NCI-H345 treated with DMSO at 0.1 percent for 48 hours (cell line): ENCODE data around the gene MUC15.
"Not testable (repeated sequence)": the region's sequence is repeated elsewhere in the genome, so short reads cannot be mapped to it uniquely, and the experiment has no call there.

Source experiments
- DNase-seq: peaks from one replicate; lab custom pipeline; 2025; ENCODE audit not compliant: unreplicated experiment; lab: John Stamatoyannopoulos, UW

Gene MUC15, protein sequence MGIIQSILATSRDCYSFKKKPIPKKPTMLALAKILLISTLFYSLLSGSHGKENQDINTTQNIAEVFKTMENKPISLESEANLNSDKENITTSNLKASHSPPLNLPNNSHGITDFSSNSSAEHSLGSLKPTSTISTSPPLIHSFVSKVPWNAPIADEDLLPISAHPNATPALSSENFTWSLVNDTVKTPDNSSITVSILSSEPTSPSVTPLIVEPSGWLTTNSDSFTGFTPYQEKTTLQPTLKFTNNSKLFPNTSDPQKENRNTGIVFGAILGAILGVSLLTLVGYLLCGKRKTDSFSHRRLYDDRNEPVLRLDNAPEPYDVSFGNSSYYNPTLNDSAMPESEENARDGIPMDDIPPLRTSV

DNA sequence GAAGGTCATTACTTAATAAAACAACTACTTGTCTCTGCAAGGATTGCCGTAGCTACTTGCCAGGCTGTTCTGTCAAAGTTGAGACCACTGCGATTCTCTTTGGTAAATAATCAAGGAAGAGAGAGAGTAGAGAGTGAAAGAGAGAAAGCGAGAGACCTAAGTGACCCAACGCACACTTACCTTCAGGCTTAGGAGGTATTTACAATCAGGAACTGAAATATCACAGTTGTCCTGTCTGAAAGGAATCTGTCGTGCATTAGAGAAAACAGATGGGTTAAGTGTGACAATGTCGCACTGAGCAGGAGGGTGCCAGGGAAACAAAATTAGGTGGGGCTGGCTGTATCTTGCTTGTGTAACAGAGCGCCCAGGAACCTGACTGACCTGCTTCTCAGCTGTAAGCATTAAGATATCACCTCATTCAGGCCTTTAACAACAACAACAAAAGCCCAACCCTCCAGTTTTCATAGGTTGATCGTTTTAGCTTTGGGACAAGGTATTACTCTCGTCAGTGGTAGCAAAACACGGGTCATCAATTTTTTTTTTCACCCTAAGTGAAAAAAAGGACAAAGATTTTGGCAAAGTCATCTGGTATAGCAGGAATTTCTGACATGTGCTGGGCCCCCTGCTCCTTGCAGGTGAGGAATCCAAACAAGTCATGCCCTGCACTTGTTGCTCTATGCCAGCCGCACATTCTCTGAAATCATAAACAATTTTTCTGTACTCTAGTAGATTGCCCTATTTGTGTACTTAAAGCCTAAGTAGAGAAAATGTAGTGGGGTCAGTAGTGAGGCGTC, at the start of gene MUC15:
Gene MUC15 (minus strand): TSS at position 403 of the 794 bp plus-strand sequence. CDS start 5,169 bp downstream, outside the sequence.
- DNase-seq = no peak

DNA sequence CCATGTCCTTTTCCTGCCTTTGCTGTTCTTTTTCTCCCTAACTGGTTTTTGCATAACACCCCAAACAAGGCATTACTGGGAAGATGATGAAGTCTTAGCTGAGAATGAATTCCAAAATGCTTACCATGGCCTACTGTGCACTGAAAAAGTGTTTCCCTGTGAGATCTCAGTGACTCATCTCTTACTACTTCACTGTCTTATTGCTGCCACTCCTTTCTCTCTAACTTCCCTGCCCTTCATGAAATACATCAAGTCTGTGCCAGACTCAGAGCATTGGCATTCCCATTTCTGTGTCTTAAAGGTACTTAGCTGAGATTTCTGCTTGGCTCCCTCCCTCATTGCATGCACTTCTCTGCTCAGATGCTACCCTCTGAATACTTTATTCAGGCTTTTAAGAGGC, 49.1 kb upstream of the MUC15 start:
- no peak for DNase-seq

DNA sequence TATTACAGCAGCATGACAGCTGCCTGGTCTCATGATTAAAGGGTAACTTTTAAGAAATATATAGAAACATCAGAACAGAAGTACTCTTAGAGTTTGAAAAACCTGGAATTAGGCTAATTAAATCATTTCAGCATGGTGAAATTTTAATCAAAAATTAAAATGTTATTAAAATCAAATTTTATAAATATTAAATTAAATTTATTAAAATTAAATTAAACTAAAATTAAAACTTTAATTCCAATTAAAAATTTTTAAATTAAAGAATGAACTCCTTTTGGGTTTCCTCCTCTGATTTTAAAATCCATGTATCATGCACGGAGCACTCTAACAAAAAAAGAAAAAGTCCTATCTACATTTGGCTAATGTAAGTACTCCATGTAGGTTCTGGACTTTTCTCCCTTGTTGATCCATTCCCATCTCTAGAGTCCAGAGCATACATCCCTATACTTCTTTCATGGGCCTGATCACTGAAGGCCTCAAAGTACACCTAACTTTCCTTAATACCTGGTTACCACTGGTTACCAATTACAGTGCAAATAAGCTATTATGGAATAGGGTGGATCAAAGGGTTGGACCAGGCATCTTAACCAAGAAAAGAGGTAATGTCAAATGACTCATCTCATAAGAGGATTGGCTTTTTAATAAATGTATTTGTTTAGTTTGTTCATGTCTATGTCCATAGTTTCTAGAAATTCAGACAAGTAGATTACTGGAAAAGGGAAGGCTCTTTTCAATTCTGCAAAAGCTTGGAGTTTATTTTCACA, 48.4 kb upstream of the MUC15 start:
- no peak for DNase-seq

DNA sequence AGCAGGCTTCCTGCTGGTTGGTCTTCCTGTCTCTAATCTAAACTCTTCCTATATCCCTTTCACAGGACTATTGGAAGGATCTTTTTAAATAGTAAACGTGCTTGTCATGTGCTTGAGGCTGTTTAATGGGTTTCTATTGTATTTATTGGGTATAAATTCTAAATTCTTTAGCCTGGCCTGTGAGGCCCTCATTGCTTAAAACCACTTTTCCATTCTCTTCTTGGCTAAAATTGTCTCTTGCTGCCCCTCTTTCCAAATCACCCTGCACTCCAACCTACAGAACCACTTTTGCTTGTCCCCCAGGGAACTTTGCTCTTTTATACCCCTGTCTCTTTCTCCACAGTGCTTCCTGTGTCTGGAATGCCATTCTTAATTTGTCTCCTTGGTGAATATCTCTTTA, 46.4 kb upstream of the MUC15 start:
- no peak for DNase-seq

DNA sequence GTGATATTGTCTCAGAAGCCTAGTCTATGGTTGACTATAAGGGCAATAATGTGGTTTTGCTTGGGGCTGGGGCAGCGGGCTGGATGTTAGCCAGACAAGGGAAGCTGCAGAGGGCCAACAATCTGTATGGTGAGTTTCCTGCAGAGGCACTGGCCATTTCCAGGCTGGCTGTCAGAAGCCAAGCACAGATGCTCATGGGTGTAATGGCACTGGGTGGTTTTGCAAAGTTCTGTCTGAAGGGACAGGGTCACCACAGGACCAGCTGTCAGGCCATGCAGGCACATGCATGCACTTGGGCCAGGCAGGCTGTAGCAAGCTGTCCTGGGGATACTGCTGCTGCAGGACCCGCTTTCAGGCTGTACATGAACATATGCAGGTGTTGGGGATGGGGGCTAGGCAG, 41.7 kb upstream of the MUC15 start:
- DNase-seq = no peak

DNA sequence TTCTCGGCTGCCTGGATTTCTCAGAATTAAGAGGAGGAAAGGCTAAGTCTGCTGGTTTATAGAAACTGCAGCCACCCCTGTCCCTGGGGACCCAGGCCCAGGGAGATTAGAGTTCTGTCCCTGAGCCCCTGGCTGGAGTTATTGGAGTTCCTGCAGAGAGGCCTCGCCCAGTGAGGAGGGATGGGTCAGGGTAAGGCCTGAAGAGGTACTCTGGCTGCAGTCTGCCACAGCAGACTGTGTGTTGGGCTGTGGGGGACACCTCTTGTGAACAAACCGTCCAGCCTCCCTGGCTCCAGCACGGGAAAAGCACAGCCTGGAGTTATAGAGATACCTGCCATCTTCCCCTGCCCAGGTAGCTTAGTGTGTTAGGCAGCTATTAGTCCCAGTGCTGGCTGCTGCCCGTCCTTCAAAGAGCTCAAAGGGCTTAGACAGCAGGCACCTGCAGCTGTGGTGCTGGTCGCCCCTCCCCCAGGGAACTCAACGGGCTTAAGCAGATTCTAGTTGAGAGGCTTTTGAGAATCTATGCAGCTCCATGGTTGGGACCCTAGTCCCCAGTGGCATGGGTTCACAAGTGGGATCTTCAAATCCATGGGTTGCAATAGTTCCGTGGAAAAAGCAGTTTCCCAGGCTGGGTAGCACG, 36.6 kb upstream of the MUC15 start:
- DNase-seq = no peak

DNA sequence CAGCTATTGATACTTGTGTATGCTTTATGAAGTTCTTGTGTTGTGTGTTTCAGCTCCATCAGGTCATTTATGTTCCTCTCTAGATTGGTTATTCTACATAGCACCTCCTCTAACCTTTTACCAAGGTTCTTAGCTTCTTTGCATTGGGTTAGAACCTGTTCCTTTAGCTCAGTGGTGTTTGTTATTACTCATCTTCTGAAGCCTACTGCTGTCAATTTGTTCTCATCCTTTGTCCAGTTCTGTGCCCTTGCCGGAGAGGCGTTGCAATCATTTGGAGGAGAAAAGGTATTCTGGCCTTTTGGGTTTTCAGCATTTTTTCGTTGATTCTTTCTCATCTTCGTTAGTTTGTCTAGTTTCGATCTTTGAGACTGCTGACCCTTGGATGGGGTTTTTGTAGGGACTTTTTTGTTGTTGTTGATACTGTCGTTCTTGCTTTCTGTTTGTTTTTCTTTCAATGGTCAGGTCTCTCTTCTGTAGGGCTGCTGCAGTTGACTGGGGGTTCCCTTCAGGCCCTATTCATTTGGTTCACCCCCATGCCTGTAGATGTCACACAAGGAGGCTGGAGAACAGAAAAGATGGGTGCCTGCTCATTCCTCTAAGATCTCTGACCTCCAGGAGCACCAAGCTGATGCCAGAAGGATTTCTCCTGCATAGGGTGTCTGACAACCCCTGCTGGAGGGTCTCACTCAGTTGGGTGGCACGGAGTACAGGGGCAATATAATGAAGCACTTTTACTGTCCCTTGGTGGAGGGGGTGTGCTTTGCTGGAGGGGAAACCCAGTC, 35.9 kb upstream of the MUC15 start:
- no peak for DNase-seq

DNA sequence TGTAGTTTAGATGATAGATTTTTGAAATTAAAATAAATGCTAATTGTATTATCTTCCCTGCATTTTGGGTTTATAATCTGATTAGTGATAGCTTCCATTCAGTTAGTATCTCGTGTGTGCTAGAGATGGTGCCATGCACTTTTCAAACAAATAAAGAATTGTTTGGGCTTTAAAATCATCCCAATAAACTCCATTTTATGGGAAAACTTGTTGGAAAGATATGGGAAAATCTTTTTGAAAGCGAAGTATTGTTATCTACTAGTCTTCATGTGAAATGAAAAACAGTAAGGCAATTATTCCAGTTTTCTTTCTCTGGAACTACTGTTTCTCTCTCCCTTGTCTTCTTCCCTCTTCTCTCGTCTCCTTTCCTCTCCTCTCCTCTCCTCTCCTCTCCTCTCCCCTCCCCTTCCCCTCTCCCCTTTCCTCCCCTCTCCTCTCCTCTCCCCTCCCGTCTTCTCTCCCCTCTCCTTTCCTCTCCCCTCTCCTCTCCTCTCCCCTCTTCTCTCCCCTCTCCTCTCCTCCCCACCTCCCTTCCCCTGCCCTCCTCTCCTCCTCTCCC, 27.9 kb upstream of the MUC15 start:
- no peak for DNase-seq

DNA sequence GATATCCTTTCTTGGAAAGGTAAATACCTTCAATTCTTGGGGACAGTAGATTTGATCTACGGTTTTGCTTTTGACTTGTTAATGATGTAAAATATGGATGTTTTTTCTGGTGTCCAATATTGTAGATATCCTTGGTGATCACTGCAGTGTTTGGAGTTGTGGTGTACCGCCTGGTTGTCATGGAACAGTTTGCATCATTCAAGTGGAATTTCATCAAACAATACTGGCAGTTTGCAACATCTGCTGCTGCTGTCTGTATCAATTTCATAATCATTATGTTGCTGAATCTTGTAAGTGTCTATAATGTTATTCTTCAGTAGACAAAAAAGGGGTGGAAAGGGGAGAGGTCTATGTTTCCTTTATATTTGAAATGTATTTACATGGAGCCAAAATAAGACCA, 27.4 kb upstream of the MUC15 start:
- DNase-seq = no peak

DNA sequence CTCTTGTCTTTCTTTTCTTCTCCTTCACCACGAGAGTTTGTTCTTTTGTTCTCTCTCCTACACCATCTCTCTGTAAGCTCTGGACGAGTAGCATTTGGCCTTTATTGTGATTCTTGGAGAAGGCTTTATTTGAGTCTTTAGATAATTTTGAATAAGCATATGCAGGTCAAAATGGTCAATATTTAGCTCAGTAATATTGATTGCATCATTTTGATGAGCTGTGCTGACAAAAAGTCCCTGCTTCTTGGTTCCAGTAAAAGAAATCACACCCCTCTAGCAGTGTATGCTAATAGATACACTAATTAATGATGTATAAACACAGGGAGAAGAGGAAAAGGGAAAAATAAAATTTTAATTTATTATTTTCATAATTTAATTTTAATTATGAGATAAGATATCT, 25.8 kb upstream of the MUC15 start:
- DNase-seq = no peak

DNA sequence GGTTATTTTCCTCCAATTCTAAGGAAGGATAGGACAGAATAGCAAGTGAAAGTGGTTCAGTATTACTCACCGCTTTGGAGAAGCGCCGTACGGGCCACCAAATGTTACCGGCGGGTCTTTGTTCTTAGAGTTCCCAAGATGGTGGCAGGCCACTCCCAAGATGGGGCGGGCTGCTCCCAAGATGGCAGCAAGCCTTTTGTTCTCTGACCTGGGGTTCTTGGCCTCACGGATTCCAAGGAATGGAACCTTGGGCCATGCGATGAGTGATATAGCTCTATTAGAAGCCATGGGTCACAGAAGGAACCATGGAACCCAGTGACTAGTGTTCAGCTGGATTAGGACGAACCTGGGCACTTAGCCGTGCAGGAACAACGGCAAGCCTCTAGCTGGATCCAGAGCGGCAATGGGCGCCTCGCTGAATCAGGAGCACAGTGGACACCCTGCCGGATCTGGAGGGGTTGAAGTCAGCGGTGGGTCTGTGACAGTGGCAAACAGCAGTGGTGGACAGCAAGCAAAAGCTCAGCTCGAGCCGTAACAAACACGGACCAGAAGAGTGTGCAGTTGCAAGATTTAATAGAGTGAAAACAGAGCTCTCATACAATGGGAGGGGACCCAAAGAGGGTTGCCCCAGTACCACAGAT, 25.1 kb upstream of the MUC15 start:
- DNase-seq = not testable (repeated sequence)

DNA sequence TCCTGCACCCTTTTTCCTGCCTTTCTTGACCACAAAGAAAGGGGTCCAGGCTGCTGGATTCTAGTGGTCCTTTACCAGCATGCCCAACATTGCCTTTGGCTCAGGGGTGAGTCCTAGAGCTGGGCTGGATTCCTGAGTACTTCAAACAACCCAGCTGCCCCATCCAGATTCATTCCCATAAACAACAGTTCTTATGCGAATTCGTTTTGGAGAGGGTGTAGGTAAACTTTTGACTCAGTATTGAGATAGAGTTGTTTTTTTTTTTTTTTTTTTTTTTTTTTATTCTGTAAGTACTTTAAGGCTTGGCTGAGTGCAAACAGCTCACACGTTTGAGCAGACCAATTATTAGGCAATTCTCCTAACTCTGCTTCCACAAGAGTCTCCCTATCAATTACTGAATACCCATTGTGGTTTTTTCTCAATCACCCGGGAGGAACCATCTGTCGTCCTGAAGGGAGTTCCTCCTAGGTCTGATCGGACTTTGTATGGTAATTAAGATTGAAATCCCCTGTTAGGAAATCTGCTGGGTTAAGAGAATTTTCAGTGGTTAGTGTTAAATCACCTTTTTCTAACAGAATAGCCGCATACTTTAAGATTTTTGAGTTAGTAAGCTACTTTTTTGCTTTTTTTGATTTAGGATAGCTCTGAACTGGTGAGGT, 23.3 kb upstream of the MUC15 start:
- DNase-seq = not testable (repeated sequence)

DNA sequence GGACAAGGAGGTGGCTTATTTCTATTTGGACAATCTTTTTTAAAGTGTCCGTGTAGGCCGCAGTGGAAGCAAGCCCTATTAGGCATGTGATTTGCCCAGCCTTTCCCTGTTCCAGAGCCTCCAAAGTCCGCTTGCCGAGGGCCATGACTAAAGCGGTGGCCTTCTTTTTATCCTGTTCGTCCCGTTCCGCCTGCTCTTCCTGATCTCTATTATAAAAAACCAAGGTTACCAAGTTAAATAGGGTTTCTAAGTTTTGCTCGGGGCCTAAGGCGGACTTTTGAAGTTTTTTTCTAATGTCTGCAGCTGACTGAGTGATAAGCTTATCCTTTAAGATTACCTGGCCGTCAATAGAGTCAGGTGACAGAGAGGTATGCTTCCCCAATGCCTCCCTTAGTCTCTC, 21.6 kb upstream of the MUC15 start:
- DNase-seq = no peak

DNA sequence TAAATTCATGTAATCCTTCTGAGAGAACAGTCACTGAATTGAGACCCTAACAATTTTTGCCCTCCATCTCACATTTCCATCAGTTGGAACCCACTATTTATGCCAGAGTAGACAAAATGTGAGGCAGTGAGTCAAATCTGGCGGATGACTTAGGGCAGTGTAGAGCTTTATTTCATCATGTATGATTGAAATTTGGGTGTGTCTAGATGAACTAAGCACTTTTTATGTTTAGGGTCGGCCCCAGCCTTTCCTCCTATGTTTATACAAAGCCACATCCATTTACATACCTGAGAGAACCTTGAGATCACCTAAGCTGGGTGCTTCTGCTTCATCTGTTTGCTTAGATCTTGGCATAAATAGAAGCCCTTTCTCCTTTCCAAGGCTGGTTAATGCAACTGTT, 15.0 kb upstream of the MUC15 start:
- no peak for DNase-seq

DNA sequence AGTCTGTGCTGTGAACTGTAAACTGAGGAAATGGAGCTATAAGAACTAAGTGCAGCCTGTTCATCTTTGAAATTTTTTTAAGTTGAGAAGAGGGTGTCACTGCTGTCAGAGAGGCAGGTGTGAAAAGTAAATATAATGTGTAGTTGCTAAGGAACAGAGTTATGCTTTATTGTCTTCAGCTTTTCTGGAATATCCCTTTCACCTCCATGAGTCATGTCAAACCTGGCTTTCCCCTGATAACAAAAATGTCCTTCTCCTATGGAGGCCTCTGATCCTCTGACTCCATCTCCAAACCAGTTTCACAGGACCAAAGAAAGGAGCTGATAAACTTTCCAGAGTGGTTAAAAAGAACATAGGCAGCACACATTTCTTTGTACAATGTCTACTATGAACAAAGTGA, 12.8 kb upstream of the MUC15 start:
- no peak for DNase-seq

DNA sequence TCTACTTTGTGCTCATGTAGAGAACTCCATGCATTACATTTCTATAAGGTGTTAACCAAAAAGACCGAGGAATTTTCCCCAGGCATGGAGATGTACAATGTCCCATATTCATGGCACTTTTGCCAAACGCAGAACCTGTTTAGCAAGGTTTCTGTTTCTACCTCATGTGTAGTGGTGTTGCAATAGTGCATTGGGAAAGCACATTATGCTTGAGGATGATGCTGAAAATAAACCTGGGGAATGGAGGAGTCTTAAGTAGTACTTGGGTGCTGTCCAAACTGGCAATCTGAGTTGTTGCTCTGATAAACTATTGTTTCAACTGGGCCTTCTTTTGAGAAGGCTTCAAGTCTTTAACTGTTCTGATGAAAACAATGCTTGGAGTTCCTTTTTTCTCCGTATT, 11.5 kb upstream of the MUC15 start:
- DNase-seq = no peak

DNA sequence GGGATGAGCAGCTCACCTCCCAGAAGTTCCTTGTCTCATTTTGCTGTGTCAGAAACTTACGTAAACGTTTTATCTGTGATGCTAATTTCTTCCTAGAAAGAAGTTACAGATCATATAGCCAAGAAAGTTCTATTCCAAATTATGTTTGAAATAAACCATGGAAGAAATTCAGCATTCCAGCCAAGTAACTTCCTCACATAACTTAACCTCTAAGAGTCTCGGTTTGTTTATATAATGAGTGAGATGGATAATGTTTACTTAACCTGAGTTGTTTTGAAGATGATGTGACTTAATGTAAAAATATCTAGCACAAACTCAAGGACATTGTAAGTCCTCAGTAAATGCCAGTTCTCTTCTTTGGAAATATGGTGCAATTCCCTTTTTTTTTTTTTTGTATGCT, 8.9 kb upstream of the MUC15 start:
- DNase-seq = no peak

DNA sequence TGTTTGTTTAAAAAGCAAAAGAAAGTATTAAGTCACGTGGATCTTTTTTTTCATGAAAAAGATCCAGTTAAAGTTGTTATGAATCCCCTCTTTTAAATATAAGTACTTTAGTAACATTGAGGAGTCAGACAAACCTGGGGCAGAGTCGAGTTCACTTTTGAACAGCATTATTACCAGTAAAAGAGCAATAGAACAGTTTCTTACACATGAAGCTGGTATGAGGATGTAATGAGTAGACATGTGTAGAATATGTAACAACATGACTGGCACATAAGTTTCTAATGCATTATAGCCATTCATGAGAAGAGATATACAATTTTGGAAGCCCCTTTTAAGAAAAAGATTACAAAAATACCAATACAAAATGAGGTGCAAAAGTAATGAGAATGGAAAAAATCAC, 7.6 kb upstream of the MUC15 start:
- no peak for DNase-seq

DNA sequence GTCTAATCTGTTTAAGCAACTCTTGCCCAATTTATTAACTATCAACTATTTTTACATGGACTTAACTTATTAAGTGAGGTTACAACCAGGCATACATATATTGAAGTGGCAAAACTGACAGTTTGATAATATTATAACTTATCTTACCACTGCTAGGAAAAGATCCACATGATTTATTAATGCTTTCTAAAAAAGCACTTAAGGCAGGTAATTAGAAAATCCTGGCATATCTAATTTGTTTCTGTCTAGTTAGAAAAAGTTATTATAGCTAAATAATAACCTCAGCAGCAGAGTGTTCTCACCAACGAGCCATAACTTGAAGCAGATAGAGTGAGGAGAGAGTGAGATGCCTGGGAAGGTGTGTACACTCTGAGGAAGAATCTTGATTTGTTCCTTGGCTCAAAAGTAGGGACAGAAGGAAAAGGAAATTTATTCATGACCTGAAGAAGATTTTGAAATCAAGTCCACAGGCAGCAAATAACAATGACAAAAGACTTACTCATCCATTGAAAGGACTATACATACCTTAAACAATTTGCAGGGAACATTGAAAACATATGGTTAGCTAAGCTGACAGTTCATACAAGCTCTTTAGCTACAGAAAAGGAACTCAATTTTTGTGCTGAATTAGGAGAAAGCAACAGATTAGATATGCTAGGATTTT, 7.1 kb upstream of the MUC15 start:
- no peak for DNase-seq
